ENCODE results near the gene MAD1L1.
"Not testable (repeated sequence)": the region's sequence is repeated elsewhere in the genome, so short reads cannot be mapped to it uniquely, and the experiment has no call there.

The MAD1L1 gene

GRCh38 chr7:1890289-1891235 lies 342.2 kb downstream of the MAD1L1 start:
- DNase-seq: no peak

- DNase-seq: no peak
These were observed 343.1 kb downstream of the MAD1L1 start for GRCh38 chr7:1889556-1890181.

GRCh38 chr7:1889091-1889490 lies 343.7 kb downstream of the MAD1L1 start:
- no peak for DNase-seq

GRCh38 chr7:1888425-1888824 lies 344.3 kb downstream of the MAD1L1 start:
- DNase-seq: no peak

GRCh38 chr7:1887251-1887650 lies 345.5 kb downstream of the MAD1L1 start:
- DNase-seq: no peak

GRCh38 chr7:1886361-1887064 lies 346.2 kb downstream of the MAD1L1 start:
- peak in 1 of 2 donors; percentile 5 for DNase-seq

GRCh38 chr7:1885465-1886226 lies 347.1 kb downstream of the MAD1L1 start:
- no peak for DNase-seq

- DNase-seq: peak; percentile 17 to 67
These were observed 348.0 kb downstream of the MAD1L1 start for GRCh38 chr7:1884583-1885350.

- no peak for DNase-seq
These were observed 348.7 kb downstream of the MAD1L1 start for GRCh38 chr7:1883834-1884582.

GRCh38 chr7:1883031-1883761 lies 349.5 kb downstream of the MAD1L1 start:
- peak; percentile 32 to 61 for DNase-seq

- no peak for DNase-seq
These were observed 350.3 kb downstream of the MAD1L1 start for GRCh38 chr7:1882451-1882850.

- no peak for DNase-seq
These were observed 350.8 kb downstream of the MAD1L1 start for GRCh38 chr7:1881946-1882345.

GRCh38 chr7:1876641-1877040 lies 356.1 kb downstream of the MAD1L1 start:
- DNase-seq: not testable (repeated sequence)

GRCh38 chr7:1875392-1876199 lies 357.1 kb downstream of the MAD1L1 start:
- not testable (repeated sequence) for DNase-seq

GRCh38 chr7:1874590-1875391 lies 358.0 kb downstream of the MAD1L1 start:
- not testable (repeated sequence) for DNase-seq

- no peak for DNase-seq
These were observed 358.7 kb downstream of the MAD1L1 start for GRCh38 chr7:1873857-1874589.

GRCh38 chr7:1873421-1873820 lies 359.3 kb downstream of the MAD1L1 start:
- no peak for DNase-seq

- no peak for DNase-seq
These were observed 359.7 kb downstream of the MAD1L1 start for GRCh38 chr7:1873070-1873405.
